UCSD-AML1 (cell line): Measurements from ENCODE around the gene OR4K15.
"Not testable (repeated sequence)": the region's sequence is repeated elsewhere in the genome, so short reads cannot be mapped to it uniquely, and the experiment has no call there.

ENCODE experiments used
- DNase-seq: peaks from one replicate; lab custom pipeline; 2025; ENCODE audit not compliant: unreplicated experiment; lab: John Stamatoyannopoulos, UW

The OR4K15 gene

DNA sequence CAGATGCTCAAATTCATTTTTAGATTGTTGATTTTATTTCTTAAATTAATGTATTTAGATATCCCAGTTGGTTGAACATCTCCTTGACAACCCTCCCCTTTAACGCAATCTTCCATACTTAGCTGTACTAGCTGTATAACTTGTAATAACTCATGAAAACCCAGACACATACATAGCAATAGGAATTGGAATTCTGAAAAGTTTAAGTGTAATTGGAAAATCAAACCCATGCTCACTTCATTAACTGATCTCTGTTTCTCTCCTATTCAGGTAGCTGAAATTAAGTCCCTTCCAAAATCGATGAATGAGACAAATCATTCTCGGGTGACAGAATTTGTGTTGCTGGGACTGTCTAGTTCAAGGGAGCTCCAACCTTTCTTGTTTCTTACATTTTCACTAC, at the start of gene OR4K15:
Gene OR4K15 (plus strand): TSS at position 301 of the 400 bp plus-strand sequence. CDS start 0 bp downstream, at position 301.
- no peak for DNase-seq

DNA sequence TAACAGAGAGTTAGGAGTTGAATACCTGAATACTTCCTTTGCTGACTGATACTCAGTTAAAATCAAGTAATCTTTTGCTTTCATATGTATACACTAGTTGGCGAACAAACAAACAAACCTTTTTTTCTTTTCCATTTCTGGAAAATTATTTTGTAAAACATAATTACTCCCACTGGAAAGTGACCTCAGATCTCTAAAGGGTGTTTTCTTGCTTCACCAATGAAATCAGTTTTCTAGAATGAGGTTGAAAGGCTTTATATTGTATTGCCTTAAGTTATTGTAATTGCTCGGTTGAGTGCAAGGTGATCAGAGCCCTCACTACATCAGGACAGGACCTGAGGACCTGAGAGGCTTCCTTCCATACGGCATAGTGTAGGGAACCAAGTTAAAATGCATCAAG, 44.8 kb upstream of the OR4K15 start, which contains the start of gene OR4K1:
Gene OR4K1 (plus strand): TSS at position 301 of the 400 bp plus-strand sequence. CDS start 4,750 bp downstream, outside the sequence.
- no peak for DNase-seq

GRCh38 chr14:19941668-19942067, 33.7 kb upstream of the OR4K15 start:
- DNase-seq: no peak

DNA sequence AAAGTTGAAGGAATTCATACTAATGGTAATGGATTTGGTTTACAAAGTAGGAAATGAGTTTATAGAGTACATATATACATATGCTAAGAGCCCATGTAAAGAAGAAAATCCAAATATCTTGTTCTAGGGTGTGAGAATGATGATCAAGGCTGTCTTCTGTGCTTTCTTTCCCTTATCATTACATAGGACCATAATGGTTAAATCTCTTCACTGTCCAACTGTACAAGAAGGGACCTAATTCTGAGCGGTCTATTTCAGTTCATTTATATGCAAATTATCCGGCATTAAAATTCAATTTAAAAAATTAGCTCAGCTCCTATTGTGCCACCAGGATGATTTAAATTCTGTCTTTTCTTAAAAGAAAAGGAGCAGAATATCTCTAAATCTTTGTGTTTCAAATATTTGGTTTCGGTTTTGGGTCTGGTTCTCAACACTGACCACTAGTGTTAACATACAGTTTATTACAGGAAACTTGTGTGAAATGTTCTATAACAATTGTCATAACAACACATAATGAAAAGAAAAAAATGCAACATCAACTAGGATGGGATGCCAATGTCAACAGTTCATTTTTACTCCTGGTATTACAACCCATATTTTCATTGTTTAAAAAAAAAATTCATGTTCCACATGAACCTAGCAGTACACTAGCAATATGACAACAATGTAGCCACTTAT, 27.8 kb upstream of the OR4K15 start:
- DNase-seq: no peak

DNA sequence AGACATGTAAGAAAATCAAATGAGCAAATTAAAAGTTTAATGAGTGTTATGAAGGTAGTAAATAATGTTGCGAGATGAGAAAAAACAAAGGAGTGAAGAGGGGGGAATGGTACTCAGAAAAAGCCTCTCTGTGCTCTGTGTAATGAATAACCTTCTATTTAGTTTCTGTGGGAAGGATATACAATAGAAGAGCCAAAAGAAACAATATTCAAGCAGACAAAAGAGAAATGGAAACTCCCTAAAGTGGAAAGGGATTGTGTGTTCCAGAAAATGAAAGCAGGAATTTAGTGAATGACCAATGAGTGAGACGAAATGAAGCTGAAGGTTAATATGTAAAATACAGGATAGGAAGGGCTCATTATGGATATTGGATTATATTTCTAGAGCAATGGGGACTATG, 26.2 kb upstream of the OR4K15 start:
- no peak for DNase-seq

DNA sequence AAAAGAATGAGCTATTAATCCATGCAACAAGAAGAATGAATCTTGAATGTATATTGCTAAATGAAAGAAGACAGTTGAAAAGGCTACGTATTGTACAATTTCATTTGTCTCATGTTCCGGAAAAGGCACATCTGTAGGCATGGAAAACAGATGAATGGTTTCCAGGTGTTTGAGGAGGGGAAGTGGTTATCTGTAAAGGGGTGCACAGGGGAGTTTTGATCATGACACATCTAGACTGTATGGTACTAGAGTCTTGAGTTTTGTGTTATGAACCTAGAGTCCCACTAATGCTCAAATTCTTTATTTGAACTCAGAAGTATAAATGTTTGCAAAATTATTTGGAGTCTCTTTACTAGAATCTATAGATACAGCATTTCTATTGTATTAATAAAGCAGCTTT, 5.7 kb upstream of the OR4K15 start:
- not testable (repeated sequence) for DNase-seq

DNA sequence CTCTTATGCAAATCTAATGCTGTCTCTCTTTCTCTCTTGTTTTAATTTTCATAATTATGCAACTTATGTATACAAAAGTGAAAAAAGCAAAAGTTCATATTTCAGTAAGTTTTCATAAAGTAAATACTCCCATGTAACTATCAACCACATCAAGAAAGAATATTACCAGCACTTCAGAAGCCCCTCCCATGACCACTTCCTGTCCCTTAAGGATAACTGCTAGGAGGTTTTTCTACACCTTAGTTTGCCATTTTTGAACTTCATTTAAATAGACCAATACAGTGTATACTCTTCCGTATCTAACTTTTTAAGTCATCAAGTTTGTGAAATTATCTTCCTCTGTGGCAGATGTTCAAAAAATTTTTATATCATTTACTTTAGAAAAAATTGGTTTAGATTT, 547 bp upstream of the OR4K15 start:
- no peak for DNase-seq

GRCh38 chr14:19993438-19993837, 18.0 kb downstream of the OR4K15 start:
- no peak for DNase-seq

DNA sequence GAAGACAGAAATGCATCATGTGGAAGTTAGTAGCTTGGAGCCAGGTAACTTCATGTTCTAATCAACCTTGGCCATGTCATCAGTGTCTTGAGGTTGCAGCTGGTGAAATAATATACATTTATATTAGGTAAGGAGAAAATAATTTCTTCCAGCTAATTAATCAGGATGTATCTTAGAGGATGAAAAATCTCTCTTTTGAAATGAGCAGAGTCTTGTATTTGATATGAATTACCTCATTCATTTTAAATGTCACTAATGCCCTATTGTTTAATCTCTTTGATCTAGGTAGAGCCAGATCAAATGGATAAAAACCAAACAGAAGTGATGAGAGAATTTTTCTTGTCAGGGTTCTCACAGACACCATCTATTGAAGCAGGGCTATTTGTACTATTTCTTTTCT, 26.5 kb downstream of the OR4K15 start, which contains the start of gene OR4Q2:
Gene OR4Q2 (plus strand): TSS at position 301 of the 400 bp plus-strand sequence.
- DNase-seq: no peak

DNA sequence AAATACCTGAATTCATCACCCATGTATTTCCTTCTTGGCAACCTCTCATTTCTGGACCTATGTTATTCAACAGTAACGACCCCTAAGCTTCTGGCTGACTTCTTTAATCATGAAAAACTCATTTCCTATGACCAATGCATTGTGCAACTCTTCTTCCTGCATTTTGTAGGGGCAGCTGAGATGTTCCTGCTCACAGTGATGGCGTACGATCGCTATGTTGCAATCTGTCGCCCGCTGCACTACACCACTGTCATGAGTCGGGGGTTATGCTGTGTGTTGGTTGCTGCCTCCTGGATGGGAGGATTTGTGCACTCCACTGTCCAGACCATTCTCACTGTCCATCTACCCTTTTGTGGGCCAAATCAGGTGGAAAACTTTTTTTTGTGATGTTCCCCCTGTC, 26.9 kb downstream of the OR4K15 start:
- DNase-seq: no peak

DNA sequence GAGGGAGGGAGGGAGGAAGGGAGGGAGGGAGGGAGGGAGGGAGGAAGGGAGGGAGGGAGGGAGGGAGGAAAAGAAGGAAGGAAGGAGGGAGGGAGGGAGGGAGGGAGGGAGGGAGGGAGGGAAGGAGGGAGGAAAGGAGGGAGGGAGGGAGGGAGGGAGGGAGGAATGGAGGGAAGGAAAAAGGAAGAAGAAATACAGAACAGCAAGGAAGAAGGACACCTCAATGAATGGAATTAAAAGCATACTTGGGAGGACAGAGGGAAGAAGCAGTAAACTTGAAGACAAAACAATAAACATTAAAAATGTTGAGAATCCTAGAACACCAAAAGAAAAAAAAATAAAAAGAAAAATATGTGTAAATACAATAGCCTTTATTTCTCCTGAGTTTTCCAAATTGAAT, 32.8 kb downstream of the OR4K15 start:
- no peak for DNase-seq

DNA sequence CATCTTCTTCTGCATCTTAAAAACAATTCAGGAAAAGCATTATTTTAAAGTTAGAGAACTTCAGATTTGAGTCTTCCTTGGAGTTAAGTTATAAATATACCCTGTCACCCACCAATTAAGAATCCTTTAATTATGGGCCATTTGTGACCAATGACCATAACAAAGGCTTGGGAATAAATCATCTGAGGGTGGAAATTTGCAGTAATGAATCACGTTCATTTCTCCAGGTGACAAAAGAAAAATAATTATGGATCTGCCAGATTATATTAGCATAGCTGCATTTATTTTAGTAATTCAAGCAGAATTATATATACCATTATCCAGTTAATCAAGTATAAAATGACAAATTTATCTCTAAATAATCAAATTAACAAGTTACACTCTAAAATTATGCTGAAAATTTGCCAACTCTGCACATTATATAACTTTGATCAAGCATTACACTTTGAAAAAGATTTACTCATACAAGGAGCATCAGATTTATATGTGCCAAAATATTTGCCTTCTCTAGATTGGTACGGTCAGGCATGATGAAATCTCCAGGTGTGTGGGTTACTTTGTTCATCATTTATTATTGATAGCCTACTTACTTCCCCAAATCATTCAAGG, 44.0 kb downstream of the OR4K15 start, which contains the start of gene OR4K14:
Gene OR4K14 (minus strand): TSS at position 51 of the 609 bp plus-strand sequence. CDS start 4,114 bp downstream, outside the sequence.
- DNase-seq: no peak
